A673 (cell line): ENCODE measurements around the gene PELO.

Experiments
- EZH2 ChIP-seq: fragments of 200-600 bp; sonication (generic); IDR thresholded peaks from 2 replicates; pipeline ENCODE4 v1.6.1; 2017; ENCODE audit warnings: borderline replicate concordance, low read depth, mild to moderate bottlenecking, mixed read lengths, antibody characterized with exemption, low read length; ENCODE audit not compliant: poor library complexity, severe bottlenecking
- TF ChIP-seq, protein P1 (sequence below): fragments of 300-800, 200-600 bp; sonication (generic); conservative IDR thresholded peaks from 2 replicates; pipeline ENCODE4 v1.5.1; 2017; ENCODE audit warnings: low read depth, mild to moderate bottlenecking, antibody characterized with exemption, low read length, moderate library complexity, mixed read lengths

DNA sequence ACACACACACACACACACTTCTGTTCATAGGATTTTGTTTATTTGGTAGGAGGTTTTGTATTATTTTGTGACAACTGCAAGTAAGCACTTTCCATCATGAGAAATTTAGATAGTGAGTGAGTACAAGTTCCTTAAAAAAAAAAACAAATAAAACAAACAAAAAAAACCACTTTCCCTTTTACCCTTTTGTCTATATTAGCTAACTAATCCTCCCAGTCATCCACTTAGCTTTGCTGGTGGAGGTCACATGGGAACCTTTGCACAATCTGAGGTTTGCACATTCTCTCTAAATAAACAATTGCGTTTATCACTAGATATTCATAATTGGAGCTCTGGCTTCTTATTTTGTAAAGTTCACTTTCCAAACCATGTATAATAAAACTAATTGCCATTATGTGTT is 6.8 kb downstream of the PELO start:
- TF ChIP-seq, protein P1, sequence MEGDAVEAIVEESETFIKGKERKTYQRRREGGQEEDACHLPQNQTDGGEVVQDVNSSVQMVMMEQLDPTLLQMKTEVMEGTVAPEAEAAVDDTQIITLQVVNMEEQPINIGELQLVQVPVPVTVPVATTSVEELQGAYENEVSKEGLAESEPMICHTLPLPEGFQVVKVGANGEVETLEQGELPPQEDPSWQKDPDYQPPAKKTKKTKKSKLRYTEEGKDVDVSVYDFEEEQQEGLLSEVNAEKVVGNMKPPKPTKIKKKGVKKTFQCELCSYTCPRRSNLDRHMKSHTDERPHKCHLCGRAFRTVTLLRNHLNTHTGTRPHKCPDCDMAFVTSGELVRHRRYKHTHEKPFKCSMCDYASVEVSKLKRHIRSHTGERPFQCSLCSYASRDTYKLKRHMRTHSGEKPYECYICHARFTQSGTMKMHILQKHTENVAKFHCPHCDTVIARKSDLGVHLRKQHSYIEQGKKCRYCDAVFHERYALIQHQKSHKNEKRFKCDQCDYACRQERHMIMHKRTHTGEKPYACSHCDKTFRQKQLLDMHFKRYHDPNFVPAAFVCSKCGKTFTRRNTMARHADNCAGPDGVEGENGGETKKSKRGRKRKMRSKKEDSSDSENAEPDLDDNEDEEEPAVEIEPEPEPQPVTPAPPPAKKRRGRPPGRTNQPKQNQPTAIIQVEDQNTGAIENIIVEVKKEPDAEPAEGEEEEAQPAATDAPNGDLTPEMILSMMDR: no peak
- TF ChIP-seq EZH2: no peak
